NB4 (cell line): ENCODE data around the gene SLC25A48.

Source experiments
- MYC ChIP-seq: IDR thresholded peaks from 2 replicates; pipeline ENCODE4 v1.6.1; 2011; ENCODE audit warnings: low read depth, low read length
- POLR2A ChIP-seq: IDR thresholded peaks from 2 replicates; pipeline ENCODE4 v1.6.1; 2011; ENCODE audit warnings: mild to moderate bottlenecking; ENCODE audit not compliant: insufficient read length; ENCODE audit errors: extremely low read depth
- TF ChIP-seq, protein P1 (sequence below): IDR thresholded peaks from one replicate; pipeline ENCODE4 v1.5.1; 2012; ENCODE audit warnings: low read depth, low read length

DNA sequence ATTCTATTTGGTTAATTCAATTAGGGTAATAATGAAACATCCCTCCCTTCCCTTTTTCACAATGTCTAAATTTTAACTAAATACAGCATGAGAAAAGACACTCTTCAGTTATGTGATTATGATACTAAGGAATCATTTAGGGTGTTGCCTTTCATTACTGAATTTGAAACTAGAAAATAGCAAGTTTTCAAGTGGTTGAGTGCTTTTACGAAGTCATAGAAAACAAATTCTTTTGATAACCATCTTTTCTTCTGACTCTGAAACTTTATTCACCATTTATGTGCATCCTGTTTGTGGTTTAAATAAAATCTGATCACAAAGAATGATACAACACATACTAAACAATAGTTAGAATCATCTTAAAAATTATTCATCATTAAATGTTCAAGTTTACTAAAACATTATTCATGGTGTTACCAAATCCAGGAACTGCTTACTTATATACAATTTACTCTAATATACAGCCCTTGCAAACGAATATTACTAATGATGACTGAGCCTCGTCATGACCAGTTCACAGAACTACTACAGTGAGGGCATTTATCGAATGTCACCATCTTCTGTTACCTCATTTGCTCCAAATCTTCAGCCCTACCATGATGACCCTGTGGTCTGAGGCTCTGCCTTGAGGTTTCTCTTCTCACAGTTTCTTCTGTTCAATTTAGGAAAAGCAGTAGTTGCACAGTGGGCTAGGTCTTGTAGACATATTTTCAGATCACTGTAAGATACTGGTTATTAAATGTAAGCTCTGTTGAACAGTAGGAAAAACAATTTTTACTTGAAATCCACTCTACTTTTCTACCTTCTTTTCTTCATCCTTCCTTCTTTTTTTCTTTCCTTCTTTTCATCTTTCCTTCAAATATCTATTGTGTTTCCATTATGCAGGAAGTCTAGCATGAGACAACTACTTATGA, 79.5 kb downstream of the SLC25A48 start:
- TF ChIP-seq, protein P1, sequence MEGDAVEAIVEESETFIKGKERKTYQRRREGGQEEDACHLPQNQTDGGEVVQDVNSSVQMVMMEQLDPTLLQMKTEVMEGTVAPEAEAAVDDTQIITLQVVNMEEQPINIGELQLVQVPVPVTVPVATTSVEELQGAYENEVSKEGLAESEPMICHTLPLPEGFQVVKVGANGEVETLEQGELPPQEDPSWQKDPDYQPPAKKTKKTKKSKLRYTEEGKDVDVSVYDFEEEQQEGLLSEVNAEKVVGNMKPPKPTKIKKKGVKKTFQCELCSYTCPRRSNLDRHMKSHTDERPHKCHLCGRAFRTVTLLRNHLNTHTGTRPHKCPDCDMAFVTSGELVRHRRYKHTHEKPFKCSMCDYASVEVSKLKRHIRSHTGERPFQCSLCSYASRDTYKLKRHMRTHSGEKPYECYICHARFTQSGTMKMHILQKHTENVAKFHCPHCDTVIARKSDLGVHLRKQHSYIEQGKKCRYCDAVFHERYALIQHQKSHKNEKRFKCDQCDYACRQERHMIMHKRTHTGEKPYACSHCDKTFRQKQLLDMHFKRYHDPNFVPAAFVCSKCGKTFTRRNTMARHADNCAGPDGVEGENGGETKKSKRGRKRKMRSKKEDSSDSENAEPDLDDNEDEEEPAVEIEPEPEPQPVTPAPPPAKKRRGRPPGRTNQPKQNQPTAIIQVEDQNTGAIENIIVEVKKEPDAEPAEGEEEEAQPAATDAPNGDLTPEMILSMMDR = no peak
- TF ChIP-seq POLR2A = no peak
- no peak for TF ChIP-seq MYC
